ENCODE data around the gene SLC12A5.

DNA sequence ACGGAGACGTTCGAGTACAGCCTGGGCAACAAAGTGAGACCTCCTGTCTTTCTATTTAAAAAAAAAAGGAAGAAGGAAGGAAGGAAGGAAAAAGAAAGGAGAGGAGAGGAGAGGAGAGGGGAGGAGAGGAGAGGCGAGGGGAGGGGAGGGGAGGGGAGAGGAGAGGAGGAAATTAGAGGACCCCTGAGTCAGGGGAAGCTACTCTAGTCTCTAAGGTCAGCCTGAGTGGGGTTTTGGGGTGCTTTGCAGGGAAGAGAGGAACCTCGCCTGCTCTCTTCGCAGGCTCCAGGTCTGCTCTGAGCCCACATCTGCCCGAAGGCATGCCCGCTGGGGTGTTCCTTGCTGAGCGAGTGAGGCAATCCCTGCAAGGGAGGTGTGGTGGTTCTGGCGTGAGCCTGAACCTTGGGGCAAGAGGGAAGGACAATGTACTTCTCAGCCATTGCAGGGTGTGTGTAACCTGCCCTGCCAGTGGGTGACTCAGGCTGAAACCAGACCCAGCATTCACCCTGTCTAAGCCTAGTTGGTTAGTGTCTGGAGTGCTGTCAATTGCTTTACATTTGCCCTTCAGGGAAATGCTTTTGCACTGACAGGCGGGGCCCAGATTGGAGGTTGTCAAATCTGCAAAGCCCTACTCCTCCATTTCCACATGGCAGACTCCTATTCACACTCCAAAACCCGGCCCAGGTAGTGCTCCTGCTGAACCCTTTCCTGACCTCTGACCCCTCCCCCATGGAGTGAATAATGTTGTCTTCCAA, 35.6 kb upstream of the SLC12A5 start:
- TF ChIP-seq, protein P1, sequence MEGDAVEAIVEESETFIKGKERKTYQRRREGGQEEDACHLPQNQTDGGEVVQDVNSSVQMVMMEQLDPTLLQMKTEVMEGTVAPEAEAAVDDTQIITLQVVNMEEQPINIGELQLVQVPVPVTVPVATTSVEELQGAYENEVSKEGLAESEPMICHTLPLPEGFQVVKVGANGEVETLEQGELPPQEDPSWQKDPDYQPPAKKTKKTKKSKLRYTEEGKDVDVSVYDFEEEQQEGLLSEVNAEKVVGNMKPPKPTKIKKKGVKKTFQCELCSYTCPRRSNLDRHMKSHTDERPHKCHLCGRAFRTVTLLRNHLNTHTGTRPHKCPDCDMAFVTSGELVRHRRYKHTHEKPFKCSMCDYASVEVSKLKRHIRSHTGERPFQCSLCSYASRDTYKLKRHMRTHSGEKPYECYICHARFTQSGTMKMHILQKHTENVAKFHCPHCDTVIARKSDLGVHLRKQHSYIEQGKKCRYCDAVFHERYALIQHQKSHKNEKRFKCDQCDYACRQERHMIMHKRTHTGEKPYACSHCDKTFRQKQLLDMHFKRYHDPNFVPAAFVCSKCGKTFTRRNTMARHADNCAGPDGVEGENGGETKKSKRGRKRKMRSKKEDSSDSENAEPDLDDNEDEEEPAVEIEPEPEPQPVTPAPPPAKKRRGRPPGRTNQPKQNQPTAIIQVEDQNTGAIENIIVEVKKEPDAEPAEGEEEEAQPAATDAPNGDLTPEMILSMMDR (conservative IDR thresholded peaks at IDR 0.05): no peak
- no peak for TF ChIP-seq ZFX (IDR thresholded peaks at IDR 0.05)

Data from C4-2B (cell line).